GM12865 (cell line): ENCODE measurements around the gene JOSD1.

Source experiments
- DNase-seq: peaks from one replicate; pipeline ENCODE4 v3.0.0; 2010; ENCODE audit warnings: low read depth
- H3K4me3 ChIP-seq: 2 replicates; pipeline ENCODE4 v1.5.1; 2011; ENCODE audit warnings: mild to moderate bottlenecking, low read depth, low read length, control low read depth
- TF ChIP-seq, protein P1 (sequence below): IDR thresholded peaks from 2 replicates; pipeline ENCODE4 v1.5.1; 2011; ENCODE audit warnings: low read length, control low read depth, low read depth, inconsistent platforms; ENCODE audit not compliant: insufficient read depth; ENCODE audit errors: missing control alignments

Gene JOSD1

DNA sequence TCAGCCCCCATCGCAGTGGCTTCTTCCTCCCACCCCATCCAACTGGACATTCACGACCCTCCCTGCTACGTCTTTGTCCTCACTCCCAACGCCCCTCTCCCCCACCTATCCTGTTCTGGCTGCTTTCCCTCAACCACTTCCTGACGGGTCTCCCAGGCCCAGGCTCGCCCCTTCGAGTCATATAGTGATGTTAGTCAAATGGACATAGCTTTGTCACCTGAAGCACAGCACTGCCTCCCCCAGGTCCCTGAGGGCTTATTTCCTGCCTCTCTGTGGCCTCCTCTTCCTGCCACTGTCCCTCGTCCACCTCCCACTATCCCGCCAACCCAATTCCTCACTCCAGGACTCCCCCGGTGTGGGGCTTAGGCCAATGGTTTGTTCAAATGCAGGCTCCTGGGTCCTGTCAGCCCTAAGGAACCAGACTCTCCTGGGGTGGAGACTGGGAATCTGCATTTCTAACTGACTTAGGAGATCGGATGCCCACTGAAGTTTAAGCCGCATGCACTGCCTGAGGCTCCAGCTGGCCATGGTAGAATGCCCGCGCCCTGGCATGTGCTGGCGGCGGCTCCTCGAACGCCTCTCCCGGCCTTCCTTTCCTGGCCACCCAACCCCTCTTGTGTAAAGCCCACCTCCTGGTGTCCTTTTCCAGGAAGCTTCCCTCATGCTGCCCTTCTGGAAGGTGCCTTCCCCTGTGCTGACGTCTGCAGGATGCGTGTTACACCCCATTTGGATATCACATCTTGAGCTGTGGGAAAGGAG is 36.7 kb upstream of the JOSD1 start:
- DNase-seq, result no peak
- TF ChIP-seq, protein P1, sequence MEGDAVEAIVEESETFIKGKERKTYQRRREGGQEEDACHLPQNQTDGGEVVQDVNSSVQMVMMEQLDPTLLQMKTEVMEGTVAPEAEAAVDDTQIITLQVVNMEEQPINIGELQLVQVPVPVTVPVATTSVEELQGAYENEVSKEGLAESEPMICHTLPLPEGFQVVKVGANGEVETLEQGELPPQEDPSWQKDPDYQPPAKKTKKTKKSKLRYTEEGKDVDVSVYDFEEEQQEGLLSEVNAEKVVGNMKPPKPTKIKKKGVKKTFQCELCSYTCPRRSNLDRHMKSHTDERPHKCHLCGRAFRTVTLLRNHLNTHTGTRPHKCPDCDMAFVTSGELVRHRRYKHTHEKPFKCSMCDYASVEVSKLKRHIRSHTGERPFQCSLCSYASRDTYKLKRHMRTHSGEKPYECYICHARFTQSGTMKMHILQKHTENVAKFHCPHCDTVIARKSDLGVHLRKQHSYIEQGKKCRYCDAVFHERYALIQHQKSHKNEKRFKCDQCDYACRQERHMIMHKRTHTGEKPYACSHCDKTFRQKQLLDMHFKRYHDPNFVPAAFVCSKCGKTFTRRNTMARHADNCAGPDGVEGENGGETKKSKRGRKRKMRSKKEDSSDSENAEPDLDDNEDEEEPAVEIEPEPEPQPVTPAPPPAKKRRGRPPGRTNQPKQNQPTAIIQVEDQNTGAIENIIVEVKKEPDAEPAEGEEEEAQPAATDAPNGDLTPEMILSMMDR, result no peak
- H3K4me3 ChIP-seq, result no peak overlapping the region

DNA sequence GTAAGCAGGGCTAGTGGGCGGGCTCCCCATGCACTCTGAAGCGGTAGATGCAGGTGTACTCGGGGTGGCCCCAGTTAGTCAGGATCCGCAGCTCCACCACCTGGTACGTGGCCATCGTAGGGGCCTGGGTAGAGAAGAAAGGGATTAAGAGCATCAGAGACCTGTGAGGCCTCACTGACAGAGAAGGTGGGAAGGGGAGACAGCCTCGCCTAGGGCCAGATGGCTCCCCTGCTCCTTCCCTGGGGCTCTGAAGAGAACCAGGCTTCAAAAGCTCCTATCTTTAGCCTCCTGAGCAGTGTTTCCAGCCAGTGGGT is 35.5 kb upstream of the JOSD1 start:
- TF ChIP-seq, protein P1, result no peak
- DNase-seq, result no peak
- no peak overlapping the region for H3K4me3 ChIP-seq

DNA sequence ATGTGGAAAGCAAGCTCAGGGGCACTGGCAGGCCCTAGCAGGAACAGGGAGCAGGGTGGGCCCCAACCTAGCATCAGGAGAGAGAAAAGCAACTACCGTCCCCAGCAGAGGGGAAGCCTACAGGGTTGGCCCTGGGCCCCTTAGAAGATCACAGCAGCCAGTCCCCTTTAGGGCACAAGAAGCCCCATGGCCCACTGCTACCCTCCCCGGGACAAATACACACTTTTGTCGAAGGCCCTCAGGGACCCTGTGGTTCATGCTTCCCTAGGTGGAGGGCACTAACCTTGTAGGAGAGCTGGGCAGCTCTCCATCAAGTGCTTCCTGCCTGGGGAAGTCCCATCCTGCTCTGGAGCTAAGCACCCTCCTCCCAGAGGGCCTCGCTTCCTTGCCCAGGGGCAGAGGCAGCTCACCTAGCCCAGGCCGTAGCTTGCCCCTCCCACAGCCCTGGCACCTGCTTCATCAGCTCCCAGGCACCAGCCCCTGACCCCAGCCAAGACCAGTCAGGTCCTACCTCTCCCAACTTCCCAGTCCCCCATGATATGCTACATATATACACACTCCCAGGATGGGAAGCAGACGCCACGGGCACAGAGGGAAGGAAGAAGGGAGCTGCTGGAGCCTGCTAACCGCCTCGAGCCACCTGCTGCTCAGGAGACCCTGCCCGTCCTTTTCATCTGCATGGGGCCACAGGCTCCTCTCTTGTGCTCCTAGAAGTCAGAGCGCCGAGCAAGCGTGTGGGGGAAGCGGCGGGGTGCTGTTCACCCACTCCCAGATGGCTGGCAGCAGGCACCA is 34.9 kb upstream of the JOSD1 start:
- DNase-seq, result peak; percentile 32
- no peak overlapping the region for H3K4me3 ChIP-seq
- TF ChIP-seq, protein P1, result no peak

DNA sequence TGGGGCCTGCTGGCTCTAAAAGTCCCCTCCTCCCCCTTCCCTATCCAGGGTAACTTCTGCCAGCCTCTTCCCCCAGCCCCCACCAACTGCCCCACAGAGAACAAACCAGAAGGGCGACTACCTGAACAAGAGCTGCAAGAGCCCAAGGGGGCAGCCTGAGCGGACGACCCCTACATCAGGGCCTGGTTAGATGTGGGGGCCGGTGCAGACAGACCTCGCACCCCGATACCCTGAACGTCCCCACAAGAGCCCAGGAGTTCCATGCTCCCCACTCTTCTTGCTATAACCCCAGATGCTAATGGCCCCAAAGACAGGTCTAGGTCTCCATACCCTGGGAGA is 34.4 kb upstream of the JOSD1 start:
- H3K4me3 ChIP-seq, result no peak overlapping the region
- TF ChIP-seq, protein P1, result no peak
- DNase-seq, result no peak

DNA sequence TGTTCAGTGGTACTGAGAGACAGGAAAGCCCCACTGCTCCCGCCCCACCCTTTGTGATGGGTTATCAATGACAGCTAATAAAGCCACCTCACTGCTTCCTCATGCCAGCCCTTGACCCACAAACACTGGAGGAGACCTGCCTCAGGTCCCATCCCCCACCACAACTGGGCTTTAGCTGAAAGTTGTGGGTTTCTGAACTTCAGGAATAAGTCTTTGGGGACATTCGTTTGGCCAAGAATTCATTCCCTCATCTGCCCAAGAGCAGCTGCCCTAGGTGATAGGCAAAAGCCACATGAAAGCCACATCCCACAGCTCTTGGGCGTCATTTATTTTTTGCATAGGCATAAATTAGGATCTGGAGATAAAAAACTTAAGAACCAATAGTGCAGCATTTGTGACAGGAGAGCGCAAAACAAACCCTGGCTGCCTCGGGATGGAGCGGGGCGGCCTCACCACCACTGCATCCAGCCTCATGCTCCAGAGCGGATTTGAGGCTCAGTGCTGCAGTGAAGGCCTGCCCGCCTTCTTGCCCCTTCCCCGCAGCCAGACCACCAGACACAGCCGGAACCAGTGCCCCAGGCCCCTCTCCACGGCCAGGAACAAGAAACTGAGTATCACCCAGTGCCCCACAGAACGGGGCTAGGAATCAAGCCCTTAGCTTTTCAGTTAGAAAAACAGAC is 33.8 kb upstream of the JOSD1 start:
- no peak overlapping the region for H3K4me3 ChIP-seq
- TF ChIP-seq, protein P1, result no peak
- DNase-seq, result no peak

DNA sequence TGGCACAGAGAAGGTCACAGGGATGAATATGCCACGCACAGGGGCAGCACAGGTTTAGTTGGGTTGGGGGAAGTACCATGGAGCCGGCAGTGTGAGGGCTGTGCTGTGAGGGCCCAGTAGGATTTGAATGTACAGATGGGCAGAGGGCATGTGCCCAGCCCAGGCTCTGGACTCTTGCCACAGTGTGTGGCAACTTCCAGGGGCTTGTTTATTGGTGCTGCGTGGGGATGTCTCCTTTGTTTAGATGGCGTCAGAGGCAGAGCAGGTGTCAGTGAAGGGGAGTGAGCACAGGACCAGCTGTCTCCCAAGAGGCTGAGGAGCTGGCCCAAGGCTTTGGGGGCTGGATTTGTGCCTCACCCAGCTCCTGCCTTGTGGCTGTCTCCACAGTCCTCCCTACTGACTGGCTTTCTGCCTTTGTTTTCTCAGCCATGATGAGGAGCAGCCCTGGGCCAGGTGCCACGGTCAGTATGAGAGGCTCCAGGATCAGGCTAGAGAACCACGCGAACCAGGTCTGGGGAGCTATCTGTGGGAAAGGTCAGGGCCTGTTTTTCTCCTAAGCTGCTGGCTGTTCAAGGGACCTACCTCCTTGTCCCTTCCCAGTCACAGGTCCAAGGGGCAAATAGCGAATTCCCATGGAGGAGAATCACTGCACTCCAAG is 33.1 kb upstream of the JOSD1 start:
- TF ChIP-seq, protein P1, result no peak
- H3K4me3 ChIP-seq, result no peak overlapping the region
- no peak for DNase-seq
